NCI-H82 treated with DMSO at 0.1 percent for 48 hours (cell line): ENCODE measurements around the gene CD82.

Experiments used
- DNase-seq: peaks from one replicate; lab custom pipeline; 2025; ENCODE audit not compliant: unreplicated experiment; lab: John Stamatoyannopoulos, UW

CD82 gene

DNA sequence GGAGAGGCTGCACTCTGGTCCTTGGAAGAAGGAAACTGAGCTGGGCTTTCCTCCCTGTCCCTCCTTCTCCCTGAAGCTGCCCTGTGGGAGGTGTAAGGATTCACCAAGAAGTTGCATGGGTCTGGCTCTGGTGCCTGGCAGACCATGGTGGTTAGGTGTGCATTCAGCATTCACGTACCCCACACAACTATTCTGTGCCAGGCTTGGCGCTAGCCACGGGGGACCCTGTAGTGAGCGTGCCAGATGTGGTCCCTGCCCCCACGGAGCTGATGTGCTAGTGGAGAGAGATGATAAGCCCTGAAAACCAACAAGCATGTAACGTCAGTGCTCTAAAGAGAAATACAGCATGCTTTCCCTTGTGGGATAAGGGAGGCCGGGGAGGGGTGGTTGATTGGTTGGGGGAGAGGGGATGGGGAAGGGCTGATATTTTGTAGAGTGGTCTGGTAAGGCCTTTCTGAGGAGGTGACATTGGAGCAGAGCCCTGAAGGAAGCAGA lies 48.9 kb downstream of the CD82 start:
- no peak for DNase-seq

DNA sequence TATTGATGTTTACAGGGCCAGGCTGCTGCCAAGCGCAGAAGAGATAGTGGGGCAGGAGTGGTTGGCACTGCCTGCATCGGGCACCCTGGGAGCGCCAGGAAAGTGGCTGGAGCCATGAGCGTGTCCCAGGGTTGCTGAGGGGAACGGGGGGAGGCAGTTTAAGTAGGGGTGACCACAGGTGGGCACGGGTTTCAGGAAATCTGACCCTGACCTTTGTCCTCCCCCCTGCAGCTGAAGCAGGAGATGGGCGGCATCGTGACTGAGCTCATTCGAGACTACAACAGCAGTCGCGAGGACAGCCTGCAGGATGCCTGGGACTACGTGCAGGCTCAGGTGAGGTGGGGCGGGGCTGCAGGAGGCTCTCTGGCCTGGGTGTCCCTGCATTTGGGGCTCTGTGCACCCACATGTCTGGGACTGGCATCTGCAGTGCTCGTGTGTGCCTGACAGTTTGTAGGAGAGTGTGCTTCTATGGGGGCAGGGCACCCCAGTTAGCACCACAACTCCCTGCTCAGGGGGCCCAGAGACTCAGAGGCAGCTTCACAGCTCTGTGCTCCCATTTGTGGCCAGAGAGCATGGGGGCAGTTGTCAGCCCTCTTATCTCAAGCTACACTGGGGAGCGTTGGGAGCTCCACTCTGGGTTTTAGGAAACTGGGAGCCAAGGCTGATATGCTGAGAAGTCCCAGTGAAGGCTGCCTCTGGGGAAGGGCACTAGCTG lies 49.7 kb downstream of the CD82 start:
- no peak for DNase-seq

DNA sequence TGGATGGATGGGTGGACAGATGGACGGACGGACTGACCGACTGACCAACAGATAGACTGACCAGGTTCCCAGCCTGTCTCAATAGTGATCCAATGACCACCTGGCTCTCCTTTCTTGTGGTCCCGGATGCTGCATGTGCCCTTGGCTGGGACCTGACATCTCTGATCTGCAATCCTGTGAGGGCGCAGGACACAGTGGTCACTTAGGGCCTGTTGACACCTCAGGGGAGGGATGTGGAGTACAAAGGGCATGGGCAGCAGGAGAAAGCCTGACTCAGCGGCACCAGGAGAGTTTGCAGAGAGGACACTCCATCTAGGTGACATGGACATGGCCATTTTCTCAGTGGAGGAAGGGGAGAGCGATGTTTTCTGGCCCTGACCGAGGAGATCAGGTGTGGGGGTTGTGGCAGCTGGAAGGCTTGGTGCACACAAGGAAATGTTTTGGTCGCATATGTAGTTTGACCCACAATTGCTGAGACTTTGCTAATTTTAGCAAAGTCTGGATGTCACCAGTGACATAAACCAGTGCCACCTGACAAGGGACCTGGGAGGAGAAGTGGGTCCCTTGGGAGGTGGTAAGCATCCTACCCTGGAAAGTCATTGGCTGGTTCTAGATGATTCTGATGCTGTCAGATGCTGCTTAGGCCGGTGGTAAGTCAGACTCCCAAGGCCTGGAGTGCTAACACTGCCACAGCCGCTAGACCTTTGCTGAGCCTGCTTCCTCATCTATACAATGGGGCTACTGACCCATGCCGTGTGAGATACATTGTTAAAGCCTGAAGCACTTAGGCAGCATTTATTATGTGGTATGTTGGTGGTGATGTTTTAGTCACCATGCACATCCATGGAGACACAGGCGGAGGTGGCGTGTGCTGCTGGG lies 50.7 kb downstream of the CD82 start:
- no peak for DNase-seq

DNA sequence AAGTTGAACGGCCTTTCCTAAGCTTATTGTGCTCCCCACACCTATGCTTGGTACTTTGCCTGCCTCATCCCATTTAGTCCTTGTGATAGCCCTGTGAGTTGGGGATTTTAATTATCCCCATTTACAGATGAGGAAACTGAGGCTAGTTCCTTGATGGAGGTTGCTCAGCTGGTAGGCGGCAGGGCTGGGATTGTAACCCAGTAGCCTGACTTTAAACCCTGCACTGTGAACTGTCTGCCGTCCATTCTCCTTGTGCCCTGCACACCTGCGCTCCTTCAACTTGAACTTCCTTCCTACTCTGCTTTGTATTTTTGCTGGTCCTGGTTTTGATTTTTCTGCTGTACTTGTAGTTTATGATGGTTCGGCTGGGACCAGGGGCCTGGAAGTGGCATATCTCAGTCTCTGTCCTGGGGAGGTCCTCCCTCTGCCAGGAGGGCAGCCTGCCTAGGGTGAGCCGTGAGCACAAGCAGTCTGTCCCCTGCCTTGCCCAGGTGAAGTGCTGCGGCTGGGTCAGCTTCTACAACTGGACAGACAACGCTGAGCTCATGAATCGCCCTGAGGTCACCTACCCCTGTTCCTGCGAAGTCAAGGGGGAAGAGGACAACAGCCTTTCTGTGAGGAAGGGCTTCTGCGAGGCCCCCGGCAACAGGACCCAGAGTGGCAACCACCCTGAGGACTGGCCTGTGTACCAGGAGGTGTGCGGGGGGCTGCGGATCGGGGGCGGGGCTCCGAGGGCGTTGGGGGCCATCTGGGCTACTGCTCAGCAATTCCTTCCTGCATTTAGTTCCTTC lies 52.4 kb downstream of the CD82 start:
- DNase-seq, result no peak

DNA sequence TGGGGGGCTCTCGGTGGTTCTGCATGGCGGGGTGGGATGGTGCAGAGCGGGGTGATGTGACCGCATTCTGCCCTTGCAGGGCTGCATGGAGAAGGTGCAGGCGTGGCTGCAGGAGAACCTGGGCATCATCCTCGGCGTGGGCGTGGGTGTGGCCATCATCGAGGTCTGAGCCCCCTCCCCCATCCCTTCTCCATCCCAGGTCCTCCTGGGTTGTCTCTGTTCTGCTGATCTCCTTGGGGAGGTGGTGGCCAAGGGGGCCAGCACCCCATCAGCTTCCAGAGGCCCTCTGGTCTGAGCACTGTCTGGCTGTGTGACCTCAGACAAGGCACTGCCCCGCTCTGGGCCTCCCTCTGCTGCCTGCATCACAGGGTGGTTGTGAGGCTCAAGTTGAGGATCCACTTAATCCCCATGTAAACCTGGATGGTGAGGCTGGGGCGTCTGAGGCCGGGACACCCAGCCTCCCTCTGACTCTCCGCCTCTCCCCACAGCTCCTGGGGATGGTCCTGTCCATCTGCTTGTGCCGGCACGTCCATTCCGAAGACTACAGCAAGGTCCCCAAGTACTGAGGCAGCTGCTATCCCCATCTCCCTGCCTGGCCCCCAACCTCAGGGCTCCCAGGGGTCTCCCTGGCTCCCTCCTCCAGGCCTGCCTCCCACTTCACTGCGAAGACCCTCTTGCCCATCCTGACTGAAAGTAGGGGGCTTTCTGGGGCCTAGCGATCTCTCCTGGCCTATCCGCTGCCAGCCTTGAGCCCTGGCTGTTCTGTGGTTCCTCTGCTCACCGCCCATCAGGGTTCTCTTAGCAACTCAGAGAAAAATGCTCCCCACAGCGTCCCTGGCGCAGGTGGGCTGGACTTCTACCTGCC lies 53.3 kb downstream of the CD82 start:
- no peak for DNase-seq

DNA sequence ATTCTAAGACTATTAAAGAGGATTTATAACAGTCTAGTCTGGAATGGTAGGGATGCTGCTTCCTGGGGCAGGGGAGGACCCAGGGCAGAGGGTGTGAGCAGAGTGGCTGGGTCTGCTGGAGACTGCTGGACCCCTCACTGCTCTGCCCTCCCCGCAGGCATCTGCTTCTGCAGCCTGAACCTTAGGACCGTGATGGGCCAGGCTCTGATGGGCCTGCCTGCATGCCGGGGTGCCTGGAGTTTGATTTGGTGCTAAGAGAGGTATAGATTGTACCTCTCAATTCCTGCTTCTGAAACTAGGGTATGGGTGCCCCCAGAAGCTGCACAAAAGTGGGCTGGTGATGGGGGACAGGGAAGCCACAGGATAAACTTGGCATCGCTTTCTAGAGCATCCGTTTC lies 54.9 kb downstream of the CD82 start:
- DNase-seq, result no peak

DNA sequence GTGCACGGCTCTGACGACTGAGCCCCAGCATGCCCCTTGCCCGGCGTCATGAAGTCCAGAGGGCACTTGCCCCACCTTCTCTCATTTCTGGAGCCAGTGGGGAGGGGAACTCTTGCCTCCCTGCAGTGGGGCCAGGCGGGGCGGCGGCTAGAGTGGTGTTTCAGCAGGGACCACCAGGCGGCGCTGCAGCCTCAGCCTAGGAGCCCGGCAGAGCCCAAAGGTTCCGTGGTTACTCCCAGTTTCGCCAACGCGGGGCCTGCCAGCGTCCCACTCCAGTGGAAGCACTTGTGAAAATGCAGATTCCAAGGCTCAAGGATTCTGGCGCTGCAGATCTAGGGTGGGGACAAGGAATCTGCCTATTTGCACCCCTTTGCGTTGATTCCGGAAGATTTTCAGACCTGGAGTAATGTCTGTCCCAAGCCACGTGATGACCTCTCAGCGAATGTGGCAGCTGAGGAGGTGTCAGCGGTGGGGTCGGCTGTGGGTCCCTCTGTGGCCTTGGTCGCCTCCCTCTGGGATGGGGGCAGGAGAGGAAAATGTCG lies 55.7 kb downstream of the CD82 start:
- peak; percentile 54 for DNase-seq

DNA sequence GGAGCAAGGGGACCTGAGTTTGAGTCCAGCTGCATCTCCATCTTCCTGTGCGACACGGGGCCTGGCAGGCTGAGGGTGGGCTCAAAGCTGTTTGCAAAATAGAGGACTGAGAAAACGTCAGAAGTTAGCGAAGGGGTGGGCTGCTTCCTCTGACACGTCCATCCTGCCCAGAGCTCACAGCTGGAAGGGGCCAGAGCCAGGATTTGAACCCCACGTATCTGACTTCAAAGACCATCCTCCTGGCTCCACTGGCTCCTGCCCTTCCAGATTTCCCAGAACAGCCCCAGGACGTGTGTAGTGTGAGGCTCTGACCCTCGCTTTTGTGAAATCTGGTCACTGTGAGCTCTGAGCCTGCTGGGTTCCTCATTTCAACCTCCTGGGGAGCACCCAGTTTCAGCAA lies 56.3 kb downstream of the CD82 start:
- no peak for DNase-seq

DNA sequence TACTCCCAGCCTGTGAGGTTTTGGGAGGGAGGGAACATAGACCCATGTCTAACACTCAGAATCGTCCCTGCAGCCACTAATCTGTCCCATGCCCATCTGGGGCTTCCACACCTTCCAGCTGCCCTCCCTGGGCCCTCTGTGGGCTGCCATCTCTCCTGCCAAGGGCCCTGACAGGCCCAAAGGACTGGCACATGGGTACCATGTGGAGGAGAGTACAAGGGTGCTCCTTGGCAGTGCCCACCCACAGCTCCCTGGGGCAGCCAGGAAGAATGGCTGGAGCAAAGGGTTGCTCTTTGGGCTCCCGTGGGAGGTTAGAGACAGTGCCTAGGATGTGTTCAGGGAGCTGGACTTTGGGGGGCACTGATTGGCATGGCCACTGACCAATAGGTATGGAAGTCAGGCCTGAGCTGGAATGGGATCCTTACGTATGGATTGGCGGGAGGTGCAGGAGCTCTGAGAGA lies 56.8 kb downstream of the CD82 start:
- no peak for DNase-seq

DNA sequence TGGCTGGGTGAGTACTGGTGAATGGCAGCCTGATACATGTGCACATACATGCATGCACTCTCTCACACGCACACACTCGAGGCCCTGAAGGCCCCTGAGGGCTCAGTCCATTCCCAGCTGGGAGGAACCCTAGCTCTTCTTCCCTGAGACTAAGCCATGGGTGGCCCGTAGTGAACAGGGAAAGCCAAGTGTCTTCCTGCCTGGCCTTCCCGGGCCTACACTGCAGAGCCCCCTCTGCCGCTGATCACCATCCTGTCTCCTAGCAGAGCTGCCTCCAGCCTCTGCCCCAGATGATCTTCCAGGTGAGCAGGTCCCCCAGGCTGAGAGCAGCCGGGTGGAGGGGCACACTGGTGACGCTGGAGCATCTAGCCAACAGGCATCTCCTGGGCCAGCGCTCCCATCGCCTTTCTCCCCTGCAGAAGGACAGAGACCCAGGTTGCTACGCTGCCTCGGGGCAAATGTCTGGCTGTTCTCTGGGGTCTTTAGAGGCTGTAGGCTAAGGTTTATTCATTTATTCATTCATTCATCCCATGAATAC lies 57.3 kb downstream of the CD82 start:
- no peak for DNase-seq

DNA sequence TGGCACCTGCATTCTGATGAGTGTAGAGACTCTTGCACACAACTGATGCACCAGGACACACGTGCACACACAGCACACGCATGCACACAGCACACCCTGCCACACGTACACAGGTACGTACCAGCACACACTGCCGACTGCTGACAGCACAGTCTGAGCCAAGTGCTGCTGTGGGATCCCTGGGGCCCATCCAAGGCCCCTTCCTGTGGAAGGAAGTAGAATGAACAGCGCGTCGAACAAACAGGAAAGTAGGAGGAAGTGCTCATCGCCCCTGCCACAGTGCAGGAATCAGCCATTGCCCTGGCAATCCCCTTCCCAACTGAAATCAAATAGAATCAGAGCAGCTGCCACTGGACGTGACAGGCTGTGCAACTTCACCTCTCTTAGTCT lies 57.9 kb downstream of the CD82 start:
- no peak for DNase-seq

DNA sequence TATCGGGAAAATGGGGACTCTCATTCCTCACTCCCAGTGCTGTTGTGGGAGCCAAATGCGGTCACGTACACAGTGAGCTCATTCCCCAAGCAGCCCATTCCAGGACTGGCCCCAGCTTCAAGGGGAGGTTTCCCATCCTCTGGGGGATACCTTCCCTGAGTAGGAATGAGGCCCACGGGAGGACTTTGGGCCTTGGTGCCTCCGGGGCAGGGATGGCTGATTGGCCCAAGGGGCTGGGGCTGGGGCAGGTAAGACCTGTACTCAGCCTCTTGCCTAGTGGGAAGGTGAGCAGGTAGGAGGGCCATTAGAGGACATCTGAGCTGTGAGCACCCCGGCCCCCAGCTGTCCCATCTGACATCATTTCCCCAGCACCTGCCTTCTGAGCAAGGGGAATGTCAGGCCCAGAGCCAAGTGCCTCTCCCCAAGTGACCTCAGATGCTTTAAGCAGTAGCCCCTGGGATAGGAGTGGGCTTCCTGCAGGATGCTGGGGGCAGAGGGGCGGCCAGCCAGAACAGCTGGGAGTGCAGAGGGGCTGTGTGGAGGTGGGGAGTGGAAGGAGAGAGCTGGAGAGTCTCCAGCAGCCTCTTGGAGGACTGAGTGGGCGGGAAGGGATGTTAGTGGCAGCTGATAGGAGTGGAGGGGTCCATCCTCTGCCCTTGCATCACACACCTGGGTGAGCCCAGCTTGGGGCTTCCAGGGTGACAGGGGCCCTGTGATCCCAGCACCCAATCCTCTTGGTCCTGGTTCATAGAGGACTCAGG lies 58.4 kb downstream of the CD82 start:
- no peak for DNase-seq

DNA sequence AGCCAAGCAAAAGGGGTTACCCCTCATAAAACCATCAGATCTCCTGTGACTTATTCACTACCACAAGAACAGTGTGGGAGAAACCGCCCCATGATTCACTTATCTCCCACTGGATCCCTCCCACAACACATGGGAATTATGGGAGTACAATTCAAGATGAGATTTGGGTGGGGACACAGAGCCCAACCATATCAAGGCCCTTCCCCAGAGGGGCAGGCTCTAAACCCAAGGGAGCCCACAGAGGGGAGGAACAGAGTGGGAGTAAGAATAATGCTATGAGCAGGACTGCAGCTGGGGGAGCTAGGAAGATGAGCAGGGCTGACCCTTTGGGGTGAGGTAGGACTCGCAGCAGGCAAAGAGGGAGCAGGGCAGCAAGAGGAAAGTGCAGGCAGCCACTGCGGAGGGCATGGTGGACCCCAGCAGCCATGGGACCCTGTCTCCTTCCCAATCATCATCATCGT lies 59.3 kb downstream of the CD82 start:
- DNase-seq, result no peak

DNA sequence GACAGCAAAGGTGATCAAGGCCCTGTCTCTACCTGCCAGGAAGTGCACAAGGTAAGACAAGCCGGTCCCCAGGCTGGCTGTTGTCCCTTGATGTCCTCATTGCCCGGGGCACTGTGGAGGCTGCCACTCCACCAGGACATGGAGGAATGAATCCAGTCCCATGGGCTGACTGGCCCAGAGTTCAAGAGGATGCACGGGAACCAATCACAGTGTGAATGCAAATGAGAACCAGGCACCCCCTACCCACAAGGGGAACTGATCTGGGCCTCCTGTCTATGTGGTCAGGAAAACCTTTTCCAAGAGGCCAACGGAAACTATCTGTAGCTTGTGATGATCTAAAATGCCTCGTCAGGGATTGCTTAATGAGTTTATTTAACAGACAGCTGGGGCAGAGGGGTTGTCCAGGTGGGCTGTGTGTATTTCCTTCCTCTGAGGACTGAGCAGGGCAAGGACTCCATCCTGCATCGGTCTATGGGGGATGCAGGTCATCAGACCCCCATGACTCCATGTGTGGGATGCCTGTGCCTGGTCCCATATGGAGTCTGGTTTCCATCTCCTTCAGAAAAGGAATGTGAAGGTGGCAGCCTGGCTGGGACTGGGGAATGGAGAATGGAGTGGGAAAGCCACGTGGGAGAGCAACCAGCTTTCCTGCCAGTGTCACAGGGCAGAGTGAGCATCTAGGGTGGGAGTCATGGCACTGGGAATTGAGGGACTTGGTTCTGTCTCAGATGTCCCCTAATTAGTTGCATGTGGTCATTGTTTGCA lies 60.5 kb downstream of the CD82 start:
- DNase-seq, result no peak

DNA sequence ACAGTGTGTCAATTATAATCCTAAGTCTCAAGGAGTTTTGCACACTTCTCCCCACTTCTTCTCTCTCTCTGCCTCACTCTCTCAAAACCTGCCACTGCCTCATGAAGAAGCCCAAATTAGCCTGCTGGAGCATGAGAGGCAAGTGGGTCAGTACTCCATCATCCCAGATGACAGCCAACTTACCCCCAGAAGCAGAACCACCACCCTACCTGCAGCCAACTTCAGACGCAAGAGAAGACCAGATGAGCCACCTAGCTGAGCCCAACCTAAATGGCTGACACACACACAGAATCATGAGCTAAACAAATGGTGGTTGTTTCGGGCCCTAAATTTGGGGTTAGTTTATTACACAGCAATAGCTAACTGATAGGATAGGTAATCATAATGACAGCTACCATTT lies 61.2 kb downstream of the CD82 start:
- no peak for DNase-seq

DNA sequence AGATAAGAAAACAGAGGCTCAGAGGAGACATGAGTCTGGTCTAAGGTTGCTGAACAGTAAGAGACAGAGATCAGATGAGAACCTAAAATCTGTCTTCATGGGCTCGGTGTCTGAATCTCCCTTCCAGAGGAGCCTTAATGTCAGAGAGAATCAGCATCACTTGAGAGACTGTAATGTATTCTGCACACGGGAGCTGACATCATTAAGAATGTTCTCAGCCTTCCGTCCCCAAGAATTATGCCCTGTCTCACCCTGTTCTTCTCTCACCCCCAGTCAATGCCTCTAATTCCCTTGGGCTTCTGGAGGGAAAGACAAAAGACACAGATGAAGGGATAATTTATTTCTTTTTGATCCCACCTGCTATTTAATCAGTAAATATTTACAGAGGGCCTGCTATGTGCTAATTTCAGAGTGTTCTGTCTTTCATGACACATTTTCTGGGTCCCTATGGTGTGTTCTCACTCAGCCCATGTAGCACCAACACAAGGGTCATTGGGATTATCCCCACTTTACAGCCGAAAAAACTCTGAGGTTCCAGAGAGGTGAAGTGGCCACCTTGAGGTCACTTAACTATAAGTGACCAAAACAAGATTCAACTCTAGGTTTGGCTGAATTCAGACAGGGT lies 61.8 kb downstream of the CD82 start:
- DNase-seq, result no peak

DNA sequence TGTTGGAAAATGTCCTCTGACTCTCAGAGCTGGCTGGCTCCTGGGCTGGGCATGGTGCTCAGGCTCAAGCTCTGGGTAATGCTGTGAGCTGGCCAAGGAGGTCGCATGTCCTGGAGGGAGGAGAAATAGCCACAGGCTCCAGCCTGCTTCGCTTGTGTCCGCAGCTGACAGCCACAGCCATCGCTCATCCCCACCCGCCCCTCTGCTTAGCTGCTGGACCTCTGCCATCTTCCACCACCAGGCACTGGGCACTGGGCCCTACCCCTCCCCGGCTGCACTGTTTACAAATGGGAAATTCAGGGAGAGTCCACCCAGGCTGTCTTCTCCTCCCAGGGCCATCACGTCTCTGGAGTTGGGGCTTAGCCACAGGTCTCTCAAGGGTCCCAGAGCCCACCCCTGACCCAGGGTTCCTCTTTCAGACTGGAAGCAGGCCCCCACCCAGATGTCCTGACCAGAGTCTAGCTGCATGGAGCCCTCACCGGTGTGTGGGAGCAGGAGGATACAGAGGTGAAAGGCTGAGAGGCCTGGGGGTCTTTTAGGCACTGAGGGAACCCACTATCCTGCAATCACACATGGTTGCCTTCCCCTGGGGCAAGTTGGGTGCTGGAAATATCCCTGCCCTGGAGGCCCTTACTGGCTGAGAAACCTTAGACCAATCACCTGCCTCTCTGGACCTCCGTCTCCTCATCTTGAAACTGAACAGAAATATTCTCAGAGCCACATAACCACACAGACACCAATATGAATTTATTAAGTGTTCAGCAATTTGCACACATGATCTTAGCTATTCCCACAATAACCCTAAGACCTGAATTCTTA lies 62.7 kb downstream of the CD82 start:
- DNase-seq, result no peak
